NCI-H2107 treated with DMSO at 0.1 percent for 48 hours (cell line): ENCODE results near the gene SCARB2.
"Not testable (repeated sequence)": the region's sequence is repeated elsewhere in the genome, so short reads cannot be mapped to it uniquely, and the experiment has no call there.

Experiments
- DNase-seq: peaks from one replicate; lab custom pipeline; 2025; ENCODE audit not compliant: unreplicated experiment; lab: John Stamatoyannopoulos, UW

The SCARB2 gene, protein sequence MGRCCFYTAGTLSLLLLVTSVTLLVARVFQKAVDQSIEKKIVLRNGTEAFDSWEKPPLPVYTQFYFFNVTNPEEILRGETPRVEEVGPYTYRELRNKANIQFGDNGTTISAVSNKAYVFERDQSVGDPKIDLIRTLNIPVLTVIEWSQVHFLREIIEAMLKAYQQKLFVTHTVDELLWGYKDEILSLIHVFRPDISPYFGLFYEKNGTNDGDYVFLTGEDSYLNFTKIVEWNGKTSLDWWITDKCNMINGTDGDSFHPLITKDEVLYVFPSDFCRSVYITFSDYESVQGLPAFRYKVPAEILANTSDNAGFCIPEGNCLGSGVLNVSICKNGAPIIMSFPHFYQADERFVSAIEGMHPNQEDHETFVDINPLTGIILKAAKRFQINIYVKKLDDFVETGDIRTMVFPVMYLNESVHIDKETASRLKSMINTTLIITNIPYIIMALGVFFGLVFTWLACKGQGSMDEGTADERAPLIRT

DNA sequence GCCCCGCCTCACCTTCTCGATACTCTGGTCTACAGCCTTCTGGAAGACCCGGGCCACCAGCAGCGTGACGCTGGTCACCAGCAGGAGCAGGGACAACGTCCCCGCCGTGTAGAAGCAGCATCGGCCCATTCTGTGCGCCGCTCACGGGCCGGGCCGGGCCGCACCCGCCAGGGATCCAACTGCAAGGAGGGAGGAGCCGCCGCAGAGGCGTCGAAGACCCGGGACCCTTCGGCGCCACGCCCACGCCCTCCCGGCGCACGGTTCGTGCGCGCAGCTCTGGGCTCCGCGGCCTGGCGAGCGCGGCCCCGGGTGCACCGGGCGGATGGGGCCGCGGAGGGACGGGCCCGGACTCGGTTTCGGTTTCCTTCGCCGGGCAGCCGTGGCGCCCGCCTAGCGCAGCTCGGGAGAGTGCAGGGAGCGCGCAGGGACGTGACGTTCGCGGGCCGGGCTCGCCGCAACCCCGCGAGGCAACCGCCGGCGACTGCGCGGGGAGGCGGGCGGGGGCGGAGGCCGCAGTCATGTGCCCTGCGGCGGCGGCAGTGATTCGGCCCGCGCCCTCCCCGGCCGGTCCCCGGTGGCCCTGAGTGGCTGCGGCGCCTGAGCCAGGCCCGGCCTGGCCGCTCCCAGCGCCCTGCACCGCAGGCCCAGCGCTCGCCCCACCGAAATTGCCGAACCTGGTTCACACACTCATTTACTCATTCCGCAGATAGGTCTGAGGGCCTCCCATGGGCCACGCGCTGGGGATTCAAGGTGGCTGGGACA is at the start of gene SCARB2:
SCARB2 (minus strand) TSS at position 410 of the 762 bp plus-strand sequence; CDS start at position 129, 281 bp downstream.
- peak; percentile 22 for DNase-seq

DNA sequence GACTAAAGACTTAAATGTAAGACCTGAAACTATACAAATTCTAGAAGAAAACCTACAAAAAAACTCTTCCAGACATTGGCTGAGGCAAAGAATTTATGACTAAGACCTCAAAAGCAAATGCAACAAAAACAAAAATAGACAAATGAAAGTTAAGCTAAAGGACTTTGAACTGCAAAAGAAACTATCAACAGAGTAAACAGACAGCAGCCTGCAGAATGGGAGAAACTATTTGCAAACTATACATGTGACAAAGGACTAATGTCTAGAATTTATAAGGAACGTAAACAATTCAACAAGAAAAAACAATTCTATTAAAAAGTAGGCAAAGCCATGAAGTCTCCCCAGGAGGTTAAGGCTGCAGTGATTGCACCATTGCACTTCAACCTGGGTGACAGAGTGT is 46.9 kb upstream of the SCARB2 start:
- DNase-seq: no peak

DNA sequence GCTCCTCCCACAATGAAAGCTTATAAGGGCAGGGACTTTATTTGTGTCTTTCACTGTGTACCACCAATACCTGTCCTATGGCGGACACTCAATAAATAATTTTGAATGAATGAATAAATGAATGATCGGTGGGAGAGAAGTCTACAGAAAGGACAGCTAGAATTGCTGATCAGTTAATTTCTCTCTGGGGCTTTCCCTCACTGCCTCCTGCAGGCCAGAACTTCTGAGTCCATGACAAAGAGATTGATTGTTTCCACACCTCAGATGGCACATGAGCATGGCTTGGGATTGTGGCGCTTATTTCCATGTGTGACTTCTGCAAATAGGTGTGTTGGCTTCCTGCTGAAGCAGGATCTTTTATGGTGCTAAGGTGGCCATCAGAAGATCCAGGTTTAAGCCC is 44.2 kb upstream of the SCARB2 start:
- no peak for DNase-seq

DNA sequence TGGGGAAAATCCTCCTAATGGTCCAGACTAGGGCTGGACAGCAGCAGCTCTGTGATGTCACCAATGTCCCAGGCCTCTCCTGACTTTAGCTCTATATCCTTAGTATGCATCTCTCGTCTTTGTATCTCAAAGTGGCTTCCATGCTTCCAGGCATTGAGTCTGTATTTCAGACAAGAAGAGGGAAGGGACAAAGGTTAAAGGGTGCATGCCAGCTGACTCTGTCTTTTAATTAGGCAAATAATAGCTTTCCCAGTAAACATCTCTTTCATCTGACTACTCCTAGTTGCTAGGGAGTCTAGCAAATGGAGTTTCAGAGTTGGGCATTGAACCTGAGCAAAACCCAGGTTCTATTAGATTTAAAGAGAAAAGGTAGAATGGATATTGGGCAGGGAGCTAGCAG is 43.3 kb upstream of the SCARB2 start:
- no peak for DNase-seq

DNA sequence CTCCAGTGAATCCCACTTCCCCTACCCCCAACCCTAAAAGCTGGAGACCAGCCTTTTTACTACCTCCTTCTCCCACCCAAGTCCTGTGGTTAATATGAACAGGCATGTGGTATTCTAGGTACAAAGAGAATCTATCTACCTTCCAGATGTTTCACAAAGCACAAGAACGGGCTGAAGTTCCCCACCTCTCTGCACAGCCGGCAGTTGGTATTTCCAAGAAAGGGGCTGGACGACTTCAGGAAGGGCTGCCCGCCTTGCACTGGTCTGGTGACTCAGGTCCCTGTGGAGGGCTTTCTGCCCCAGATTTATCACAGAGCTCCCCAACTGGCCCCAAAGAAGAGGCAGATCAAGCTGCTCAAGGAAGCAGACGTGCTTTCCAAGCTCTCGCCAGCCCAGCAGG is 42.4 kb upstream of the SCARB2 start:
- no peak for DNase-seq

DNA sequence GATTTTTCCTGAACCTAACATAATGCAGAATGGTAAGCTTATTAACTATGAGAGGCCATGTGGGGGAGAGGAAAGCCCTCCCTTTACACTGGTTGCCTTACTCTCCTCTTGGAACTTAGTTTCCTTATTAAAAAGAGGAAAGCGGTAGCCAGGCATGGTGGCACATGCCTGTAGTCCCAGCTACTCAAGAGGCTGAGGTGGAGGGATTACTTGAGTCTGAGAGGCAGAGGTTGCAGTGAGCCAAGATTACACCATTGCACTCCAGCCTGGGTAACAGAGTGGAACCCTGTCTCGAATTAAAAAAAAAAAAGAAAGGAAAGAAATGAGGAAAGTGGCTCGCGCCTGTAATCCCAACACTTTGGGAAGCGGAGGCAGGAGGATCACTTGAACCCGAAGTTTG is 39.9 kb upstream of the SCARB2 start:
- DNase-seq: no peak

DNA sequence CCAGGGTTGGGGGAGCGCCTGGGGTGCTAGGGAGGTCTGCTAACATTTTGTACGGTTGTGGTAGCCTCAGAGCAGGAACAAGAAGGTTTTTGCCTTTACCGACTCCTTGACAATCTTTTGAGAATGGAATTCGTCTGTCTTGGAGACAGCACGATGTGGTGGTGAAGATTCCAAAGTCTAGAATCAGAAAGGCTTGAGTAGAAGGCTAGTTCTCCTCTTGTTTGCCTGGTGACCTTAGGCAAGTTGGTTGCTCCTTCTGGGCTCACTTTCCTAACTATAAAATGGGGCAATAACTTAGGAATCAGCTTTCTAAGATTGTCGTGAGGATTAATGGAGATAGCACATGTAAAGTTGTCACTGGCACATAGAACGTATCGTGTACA is 38.6 kb upstream of the SCARB2 start:
- DNase-seq: no peak

DNA sequence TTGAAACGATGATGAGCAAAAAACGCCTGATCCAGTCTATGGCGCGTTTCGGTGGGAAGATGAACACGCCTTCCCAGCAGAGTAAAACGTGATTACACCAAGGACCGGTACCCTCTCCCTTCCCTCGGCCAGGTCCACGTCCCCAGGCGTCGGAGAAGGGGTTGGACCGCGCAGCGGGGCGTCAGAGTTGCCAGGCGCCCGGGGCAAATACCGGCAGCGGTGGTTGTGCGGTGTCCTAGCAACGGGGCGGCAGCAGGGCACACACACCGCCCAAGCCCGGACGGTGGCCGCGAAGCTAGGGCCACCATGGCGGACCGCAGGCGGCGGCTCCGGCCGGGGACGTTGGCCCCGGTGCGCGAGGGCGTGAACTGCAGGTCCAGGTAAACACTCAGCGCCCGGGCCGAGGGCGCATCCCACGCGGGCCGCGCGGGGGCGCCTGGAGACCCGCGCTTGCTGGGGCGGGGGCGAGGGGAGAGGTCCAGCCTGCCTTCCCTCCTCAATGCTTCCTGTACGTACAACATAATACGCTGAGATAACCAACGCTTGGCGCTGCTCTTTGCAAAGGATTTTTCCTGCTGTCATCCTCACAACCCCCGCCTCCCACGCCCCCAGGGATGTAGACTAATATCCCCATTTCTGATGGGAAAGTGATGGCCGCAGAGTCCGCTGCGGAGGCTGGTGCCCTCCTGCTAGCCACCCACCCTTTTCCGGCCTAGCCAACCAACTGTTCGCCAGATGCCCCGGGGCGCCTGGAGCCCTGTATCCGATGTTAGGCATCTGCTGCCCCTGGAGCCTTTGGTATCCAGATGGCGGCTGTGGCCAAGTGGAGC is 38.0 kb upstream of the SCARB2 start, which contains the start of gene FAM47E:
FAM47E (plus strand) TSS at position 281 of the 830 bp plus-strand sequence; CDS start at position 307, 26 bp downstream.
- no peak for DNase-seq

DNA sequence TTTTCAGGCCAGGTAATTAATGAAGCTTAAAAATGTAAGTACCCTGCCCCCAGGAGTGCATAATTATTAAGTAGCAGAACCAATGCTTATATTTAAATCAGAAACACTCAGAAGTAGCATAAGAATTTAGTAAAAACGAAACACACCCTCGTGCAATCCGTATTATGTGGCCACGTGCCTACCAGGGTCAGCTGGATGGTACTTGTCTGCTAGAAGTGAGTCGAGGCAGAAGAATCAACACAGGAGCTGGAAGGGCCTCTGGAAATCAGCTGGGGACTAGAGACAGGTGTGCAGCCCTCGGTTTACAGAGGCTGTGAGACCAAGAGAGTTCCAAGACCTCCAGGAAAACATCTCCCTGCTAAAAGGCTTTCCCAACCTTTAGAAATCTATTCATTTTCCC is 37.3 kb upstream of the SCARB2 start:
- no peak for DNase-seq

DNA sequence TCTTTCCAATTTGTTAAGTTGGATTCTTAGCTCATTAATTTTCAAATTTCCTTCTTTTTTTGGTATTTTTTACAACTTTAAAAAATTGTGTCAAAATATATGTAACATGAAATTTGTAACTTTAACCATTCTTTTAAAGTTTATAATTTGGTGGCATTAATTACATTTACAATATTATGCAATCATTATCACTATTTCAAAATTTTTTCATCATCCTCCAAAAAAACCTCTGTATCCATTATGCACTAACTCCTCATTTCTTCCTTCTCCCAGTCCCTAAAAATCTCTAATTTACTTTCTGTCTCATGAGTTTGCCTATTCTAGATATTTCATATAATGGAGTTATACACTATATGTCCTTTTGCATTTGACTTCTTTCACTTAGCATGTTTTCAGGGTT is 33.2 kb upstream of the SCARB2 start:
- DNase-seq: no peak

DNA sequence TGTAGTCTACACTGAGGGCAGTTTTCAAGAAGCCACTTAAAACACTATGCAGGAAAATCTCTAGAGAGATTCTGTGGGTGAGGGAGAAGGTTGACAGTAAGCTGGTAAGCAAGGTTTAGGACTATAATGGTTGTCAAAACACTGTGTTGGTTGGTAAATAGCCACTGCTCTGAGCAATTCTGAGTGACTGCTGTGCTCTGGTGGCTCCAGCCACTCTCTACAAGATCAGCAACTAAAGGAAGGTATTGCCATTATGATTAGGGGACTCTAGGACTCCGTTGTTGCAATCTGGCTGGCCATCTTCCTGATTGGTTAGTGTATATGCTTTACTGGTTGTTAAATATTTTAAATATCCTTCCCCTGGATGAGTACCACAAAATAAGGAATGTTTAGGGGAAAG is 32.4 kb upstream of the SCARB2 start:
- DNase-seq: no peak

DNA sequence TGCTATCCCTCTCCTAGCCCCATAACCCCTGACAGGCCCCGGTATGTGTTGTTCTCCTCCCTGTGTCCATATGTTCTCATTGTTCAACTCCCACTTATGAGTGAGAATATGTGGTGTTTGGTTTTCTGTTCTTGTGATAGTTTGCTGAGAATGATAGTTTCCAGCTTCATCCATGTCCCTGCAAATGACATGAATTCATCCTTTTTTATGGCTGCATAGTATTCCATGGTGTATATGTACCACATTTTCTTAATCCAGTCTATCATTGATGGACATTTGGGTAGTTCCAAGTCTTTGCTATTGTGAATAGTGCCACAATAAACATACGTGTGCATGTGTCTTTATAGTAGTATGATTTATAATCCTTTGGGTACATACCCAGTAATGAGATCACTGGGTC is 30.3 kb upstream of the SCARB2 start:
- not testable (repeated sequence) for DNase-seq

DNA sequence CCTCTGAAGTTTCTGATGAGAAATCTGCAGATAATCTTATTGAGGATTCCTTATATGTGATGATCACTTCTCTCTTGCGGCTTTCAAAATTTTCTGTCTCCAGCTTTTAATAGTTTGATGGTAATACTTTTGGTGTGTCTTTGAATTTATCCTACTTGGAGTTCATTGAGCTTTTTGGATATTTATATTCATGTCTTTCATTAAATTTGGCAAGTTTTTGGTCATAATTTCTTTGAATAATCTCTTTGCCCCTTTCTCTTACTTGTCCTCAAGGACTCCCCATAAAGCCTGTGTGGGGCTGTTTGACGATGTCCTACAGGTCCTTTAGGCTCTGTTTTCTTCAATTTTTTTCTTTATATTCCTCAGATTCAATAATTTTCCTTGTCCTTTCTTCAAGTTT is 26.6 kb upstream of the SCARB2 start:
- DNase-seq: no peak

DNA sequence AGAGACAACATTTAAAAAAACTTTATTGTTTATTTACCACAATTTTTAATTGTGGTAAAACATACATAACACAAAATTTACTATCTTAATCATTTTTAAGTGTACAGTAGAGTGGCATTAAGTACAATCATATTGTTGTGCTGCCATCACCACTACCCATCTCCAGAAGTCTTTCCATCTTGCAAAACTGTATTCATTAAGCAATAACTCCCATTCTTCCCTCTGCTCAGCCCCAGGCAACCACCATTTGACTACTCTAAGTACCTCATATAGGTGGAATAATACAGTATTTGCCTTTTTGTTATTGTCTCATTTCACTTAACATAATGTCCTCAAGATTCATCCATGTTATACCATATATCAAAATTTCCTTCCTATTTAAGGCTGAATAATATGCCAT is 25.1 kb upstream of the SCARB2 start:
- DNase-seq: no peak

DNA sequence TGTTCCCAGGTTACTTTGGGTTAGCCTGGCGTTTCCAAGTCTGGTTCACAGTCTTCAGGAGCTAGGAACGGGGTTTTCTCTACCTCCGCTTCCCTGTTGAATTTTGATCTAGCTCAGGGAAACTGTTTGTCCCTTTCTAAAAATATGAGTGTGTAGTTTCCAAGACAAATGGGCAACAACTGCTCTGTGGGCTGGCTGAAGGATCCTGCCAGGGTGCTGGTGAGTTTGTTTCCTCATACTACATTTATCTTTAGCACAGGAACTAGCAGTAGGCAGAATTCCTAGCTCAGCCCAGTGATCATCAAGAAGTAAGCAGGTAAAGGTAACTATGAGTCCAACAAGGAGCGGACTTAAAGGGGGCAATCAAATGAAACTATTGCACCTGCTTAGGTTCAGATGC is 24.6 kb upstream of the SCARB2 start:
- no peak for DNase-seq

DNA sequence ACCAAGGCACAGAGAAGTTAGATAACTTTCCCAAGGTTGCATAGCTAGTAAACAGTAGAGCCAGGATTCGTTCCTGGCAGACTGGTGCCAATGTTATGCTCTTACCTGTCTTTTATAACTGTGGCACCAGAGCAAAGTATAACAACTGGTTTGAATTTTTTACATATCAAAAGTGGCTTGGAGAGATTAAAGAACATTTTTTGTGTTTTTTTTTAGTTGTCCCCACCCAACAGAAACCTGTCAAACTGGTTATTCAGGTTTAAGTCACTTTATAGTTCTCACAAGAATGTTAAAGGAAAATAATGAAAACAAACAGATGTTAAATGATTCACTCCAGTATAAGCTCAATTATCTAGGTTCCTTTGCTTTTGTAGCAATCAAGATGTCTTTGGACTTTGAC is 22.3 kb upstream of the SCARB2 start:
- DNase-seq: no peak

DNA sequence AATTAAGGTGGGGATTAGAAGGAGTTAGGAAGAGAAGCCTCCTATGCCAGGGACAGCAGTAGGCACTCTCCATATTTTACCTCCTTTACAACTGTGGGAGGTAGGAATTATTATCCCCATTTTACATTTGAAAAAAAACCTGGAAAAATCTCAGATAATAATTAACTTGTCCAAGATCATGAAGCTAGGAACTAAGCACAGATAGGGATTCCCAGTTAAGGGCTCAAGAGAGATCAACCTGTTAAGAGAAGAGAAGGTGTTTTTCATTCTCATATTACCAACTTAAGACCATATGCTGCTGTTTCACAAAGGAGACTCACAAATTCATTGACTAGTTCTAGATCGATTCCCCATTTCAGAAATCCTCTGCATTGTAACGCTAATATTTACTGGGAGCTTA is 21.8 kb upstream of the SCARB2 start:
- no peak for DNase-seq

DNA sequence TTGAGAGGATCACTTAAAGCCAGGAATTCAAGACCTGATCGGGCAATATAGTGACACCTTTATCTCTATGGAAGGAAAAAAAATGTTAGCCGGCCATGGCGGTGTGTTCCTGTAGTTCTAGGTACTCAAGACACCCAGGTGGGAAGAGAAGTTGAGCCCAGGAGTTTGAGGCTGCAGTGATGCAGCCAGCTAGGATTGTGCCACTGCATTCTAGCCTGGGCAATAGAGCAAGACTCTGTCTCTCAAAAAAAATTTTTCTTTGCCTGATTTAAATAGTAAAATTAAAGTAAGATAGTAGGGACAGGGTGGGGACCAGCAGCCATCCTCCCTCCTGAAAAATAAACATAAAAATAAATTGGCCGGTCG is 21.0 kb upstream of the SCARB2 start:
- no peak for DNase-seq

DNA sequence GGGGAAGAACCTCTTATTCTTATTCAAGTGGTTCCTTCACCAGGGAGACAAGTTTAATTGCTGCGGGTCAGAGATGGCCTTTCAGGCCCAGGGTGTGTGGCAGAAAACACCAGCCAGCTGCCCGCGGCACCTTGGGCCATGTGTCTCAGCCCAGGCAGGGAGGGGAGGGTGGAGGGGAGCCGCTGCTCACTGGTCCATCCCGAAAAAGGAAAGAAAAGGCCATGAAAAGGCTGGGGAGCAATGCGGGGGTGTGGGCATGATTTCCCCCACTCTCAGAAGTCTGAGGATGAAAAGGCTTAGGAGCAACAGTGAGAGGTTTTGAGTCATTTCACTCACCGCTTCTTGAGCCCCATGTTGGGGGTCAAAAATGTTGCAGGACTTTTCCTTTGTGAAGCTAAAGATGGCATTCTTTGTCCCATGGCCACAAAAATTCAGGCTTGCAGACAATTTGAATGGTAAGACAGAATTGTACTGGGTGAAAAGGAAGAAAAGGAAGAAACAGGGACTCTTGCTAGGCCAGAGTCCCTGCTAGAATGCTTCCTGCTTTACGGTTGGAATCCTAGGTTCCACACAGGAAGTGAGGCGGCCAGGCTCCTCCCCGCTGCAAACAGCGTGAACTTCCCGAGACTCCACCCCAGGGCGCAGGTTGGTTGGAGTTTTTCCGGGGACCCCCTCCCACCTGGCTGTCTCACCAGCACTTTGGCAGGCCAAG is 20.5 kb upstream of the SCARB2 start:
- DNase-seq: no peak

DNA sequence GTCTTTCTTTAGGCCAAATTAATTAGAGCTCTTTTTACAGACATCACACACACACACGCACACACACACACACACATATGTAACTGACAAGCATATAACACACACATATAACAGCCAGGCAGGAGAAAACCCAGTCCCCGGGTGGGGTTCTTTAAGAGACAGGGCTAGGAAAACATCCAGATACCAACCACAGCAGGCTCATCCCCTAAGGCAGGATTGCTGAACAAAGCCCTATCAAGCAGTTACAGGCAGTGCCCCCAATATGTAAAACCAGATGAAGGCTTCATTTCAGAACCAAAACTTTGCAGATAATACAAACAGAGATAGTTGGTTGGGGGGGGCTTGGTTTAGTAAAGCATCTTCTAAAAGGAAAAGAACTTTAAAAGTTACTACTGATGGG is 19.9 kb upstream of the SCARB2 start:
- DNase-seq: no peak

DNA sequence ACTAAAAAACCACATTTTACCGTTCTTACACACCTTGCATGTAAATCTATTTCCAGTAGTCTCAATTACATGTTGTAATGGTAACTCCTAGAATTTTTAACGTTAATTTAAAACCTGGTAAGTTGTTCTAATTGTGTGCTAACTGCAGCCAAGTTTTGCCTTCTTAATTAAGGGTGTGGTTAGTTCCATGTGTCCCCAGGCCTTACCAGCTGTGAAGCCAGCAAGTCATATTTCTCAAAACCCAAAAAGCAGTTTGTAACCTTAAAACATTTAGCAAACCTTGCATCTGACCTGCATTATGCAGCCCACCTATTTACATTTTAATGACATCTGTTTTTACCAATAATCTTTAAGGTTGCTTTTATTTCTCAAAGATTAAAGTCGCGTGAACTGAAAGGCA is 19.5 kb upstream of the SCARB2 start:
- no peak for DNase-seq
